TTC549 (cell line): ENCODE data around the gene GPR84.

ENCODE experiments used
- FAIRE-seq: peaks from 2 replicates; lab custom pipeline; 2012; peaks lifted over from hg19 to GRCh38; lab: Jason Lieb, UNC

The GPR84 gene

GRCh38 chr12:54390668-54391551, 26.6 kb upstream of the GPR84 start:
- FAIRE-seq, result no peak

DNA sequence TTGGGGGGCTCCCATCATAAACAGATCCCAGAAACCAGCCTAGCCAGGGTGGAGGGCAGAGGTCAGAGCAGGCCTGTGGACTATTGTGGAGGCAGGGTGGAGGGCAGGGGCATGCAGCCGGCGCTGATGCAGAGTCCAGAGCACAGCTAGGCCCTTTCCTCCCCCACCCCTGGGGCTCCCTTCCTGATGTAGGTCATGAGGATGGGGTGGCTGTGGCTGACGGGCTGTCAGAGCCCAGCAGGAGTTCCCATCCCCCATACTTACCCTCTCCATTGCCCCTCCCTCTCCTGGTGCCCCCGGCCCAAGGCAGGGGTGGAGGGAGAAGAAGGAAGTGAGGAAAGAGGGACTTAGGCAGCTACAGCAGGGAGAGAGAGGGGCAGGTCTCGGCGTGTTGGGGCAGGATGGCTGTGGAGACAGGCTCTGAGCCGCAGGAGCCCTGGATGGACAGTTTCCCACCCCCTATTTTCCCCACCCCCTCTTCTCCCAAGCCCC, 25.9 kb upstream of the GPR84 start:
- no peak for FAIRE-seq

GRCh38 chr12:54389607-54390175, 25.4 kb upstream of the GPR84 start:
- FAIRE-seq, result no peak

GRCh38 chr12:54389134-54389508, 24.8 kb upstream of the GPR84 start:
- FAIRE-seq, result no peak

DNA sequence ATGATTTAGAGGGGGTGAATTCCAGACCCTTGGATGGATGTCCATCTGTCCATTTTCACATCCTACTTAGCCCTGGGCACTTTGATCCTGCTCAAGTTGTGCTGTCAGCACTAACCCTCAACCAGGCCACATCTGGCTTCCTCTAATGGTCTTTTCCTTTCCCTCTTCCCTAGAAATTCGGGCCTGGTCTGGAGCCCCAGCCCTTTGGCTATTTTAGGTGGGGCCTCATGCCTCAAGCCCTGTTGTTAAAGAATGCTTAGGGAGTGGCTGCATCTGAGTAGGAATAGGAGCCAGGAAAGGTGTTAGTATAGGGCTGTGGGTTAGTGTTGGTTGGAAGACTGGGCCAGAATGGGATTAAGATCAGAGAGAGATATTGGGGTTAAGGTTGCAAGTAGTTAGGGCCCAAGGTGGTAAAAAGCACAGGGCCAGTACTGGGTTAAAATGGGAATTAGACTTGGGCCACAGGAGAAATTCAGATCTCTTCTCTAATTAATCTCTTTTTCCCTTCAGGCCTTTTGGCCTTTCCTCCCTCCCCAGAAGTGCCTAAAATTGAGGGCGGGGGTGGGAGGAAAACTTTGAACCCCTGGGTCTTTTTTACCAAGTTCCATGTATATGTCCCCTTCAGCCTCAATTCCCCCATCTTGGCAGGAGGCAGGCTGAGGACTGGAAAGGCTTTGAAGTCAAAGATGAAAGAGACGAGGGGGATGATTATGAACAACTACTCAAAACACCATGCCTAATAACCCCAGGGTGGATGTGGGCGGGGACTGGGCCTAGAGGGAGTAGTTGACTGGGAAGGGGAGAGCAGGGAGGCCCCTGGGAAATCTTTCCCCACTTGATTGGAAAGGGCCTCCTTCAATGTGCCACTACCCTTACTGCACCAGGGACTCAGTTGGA, 24.2 kb upstream of the GPR84 start:
- FAIRE-seq, result no peak

DNA sequence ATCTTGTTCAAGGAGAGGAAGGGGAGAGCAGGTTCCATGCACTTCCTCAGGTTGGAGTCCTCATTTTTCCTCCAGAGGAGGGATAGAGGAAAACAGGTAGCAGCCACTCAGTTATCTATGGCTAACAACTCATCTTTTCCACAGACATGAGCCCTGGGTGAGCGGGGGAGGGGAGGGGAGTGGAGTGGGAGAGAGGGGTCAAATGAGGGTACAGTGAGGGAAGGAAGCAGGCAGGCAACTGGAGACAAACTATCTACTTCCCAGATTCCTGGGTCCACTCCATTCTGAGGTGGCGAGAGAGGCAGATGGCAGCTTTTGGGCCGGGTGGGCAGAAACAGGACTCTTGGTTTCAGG, 22.8 kb upstream of the GPR84 start:
- FAIRE-seq, result no peak

DNA sequence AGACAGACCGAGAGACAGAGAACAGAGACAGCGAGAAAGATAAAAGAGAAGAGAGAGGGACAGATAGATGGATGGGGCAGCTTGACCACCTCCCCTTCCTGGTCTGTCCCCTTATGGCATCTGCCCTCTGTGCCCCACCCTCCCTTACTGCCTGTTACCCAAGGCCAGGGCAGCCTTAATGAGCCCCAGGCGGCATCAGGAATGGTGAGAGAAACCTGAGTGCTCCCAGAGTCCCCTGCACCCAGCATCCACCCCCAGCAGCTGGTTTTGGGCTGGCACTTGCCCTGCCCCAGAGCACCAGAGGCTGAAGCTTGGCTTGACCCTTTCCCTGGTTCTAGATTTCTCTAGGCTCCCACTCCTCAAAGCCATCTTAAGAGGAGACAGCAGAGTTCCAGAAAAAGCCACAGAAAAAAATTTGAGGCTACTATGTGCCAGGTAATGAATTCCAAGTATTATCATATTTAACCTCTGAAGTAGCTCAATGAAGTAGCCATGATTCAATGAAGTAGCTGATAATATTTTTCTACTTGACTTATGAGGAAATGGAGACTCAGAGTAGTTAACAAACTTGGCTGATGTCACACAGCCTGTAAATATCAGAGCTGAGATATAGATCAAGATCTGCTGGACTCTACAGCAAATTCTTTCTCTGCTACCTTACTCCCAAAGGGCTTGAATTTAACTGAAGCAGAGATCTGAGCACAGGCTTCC, 22.3 kb upstream of the GPR84 start:
- FAIRE-seq, result no peak

GRCh38 chr12:54385251-54385914, 21.1 kb upstream of the GPR84 start:
- no peak for FAIRE-seq

GRCh38 chr12:54384591-54385041, 20.3 kb upstream of the GPR84 start, which contains the start of gene ZNF385A:
ZNF385A (minus strand) TSS chr12:54384733; CDS start chr12:54384514, 219 bp downstream.
- no peak for FAIRE-seq

DNA sequence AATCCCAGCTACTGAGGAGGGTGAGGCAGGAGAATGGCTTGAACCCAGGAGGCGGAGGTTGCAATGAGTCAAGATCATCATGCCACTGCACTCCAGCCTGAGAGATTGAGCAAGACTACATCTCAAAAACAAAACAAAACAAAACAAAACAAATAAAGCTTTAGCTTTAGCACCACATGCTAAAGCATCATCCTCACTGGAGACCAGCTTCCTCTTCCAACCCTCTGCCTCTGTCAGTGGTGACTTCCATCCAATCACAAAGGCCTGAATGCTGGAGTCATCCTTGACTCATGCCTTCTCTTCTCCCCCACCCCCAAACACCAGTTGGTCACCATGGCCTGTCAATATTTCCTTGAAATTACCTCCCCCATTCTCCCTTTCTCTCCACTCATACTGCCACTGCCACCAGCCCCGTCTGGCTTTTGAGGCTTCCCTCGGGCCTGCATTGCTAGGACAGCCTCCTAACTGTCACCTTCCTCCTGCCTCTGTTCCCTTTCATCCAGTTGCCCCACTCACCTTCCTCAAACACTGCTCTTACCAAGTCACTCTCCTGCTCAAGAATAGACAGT, 18.8 kb upstream of the GPR84 start:
- no peak for FAIRE-seq

- FAIRE-seq, result no peak
Measured at GRCh38 chr12:54381136-54381535, 16.9 kb upstream of the GPR84 start.

- FAIRE-seq, result no peak
Measured at GRCh38 chr12:54379398-54380201, 15.3 kb upstream of the GPR84 start.

GRCh38 chr12:54378796-54379397, 14.6 kb upstream of the GPR84 start:
- FAIRE-seq, result no peak

DNA sequence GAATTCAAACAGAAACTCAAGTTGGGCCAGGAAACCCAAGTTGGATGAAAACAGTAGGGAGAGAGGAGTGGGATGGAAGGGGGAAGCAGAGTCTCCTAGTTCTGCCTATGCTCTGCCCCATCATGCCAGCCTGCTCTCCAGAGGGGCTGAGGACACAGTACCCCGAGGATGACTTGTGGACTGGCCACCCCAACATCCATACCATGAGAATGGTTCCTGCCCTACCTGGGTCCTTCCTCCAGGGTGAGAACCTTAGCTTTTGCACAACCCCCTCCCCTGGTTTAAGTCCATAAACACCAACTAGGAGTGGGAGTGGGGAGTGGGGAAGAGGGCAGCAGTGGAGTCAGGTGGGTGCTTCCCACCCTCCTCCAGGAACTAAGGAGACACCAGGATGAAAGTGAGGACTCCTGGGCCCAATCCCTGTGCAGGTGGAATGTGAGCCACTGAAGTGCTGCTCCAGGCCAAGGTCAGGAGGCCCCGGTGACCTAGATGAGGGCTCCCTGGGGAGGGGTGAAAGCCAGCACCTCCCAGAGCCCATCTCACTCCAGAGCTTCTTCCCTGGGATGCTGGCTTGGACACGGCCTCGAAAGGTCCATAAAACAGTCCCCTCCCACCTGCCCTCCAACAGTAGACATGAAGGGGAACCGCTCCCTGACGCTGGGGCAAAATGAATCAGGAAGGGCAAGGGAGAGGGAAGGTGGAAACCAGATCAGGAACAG, 13.7 kb upstream of the GPR84 start:
- FAIRE-seq, result no peak

- FAIRE-seq, result no peak
Measured at GRCh38 chr12:54377007-54377406, 12.7 kb upstream of the GPR84 start.

- FAIRE-seq, result no peak
Measured at GRCh38 chr12:54376596-54376995, 12.3 kb upstream of the GPR84 start.

GRCh38 chr12:54375259-54375579, 10.9 kb upstream of the GPR84 start:
- no peak for FAIRE-seq

DNA sequence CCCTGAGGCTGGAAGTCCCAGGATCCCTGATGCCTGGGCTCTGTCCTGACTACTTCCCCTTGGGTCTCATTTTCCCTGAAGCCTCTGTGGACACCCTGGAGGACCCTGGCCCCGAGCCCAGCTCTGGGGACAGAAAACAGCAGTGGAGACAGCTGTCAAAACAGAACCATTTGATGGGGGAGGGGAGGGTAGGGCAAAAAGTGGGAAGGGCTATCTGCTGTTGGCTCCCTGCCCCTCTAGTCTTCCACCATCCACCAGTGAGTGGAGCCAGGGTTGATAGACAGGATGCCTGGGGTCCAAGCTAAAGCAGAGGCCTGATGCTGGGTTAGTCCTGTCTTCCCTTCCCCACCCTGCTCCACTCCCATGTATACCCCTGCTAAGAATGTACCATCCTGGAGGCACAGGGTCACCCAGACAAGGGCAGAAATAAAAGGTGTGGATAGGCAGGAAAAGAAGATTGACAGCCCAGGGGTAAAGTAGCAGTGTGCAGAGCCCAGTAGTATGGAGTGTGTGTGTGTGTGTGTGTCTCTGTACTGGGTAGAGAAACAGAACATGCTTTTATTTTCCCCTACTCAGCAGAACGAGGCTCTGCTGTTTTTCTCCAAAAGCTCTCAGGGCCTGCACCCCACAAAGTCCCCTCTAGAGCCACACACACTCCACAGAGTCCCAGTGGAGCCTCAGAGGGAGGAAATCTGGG, 10.4 kb upstream of the GPR84 start:
- FAIRE-seq, result no peak
